Neural progenitor cell (in vitro differentiated cells): ENCODE data around the gene CDKN1A. TPM values are rescaled to one million over a fixed set of nuclear protein-coding genes. Genes with fewer than 3 reads are reported as not detected.

Source experiments
- DNase-seq: peaks from one replicate; pipeline ENCODE4 v3.0.0-alpha.2; 2016; ENCODE audit warnings: low spot score
- H2AFZ ChIP-seq: fragments of 200-600 bp; sonication (generic); replicated peaks from 2 replicates; pipeline ENCODE4 v1.6.1; 2016; ENCODE audit warnings: antibody characterized with exemption
- H3F3A ChIP-seq: fragments of 200-600 bp; sonication (generic); 2 replicates; pipeline ENCODE4 v1.6.1; 2016; ENCODE audit warnings: antibody characterized with exemption, low read depth
- H3K27ac ChIP-seq: fragments of 200-600 bp; sonication (generic); 2 replicates; pipeline ENCODE4 v1.5.1; 2016; ENCODE audit warnings: mild to moderate bottlenecking
- H3K27me3 ChIP-seq: fragments of 200-600 bp; sonication (generic); 2 replicates; pipeline ENCODE4 v1.6.1; 2016; ENCODE audit warnings: mild to moderate bottlenecking, moderate library complexity
- H3K36me3 ChIP-seq: fragments of 200-600 bp; sonication (generic); 2 replicates; pipeline ENCODE4 v1.5.1; 2016
- H3K4me1 ChIP-seq: fragments of 200-600 bp; sonication (generic); 2 replicates; pipeline ENCODE4 v1.6.1; 2016; ENCODE audit warnings: mixed run types
- H3K4me2 ChIP-seq: fragments of 200-600 bp; sonication (generic); 2 replicates; pipeline ENCODE4 v1.6.1; 2016
- H3K4me3 ChIP-seq: fragments of 200-600 bp; sonication (generic); 2 replicates; pipeline ENCODE4 v1.5.1; 2016
- H3K79me2 ChIP-seq: fragments of 200-600 bp; sonication (generic); 2 replicates; pipeline ENCODE4 v1.6.1; 2016; ENCODE audit warnings: low read depth
- H3K9ac ChIP-seq: fragments of 200-600 bp; sonication (generic); 2 replicates; pipeline ENCODE4 v1.6.1; 2016
- H3K9me3 ChIP-seq: fragments of 200-600 bp; sonication (generic); 2 replicates; pipeline ENCODE4 v1.5.1; 2016; ENCODE audit warnings: low read depth
- H4K20me1 ChIP-seq: fragments of 200-600 bp; sonication (generic); 2 replicates; pipeline ENCODE4 v1.6.1; 2016; ENCODE audit warnings: low read depth
- H3K27ac Mint-ChIP-seq: 3 replicates; pipeline ENCODE4 v1.8.0; 2021; ENCODE audit warnings: mixed read lengths
- H3K27me3 Mint-ChIP-seq: 2 replicates; pipeline ENCODE4 v1.8.0; 2022; ENCODE audit warnings: low read depth, mild to moderate bottlenecking, inconsistent platforms, moderate library complexity, mixed read lengths; ENCODE audit not compliant: insufficient read depth
- H3K36me3 Mint-ChIP-seq: 3 replicates; pipeline ENCODE4 v1.8.0; 2021; ENCODE audit warnings: mixed read lengths
- H3K4me1 Mint-ChIP-seq: 3 replicates; pipeline ENCODE4 v1.8.0; 2021; ENCODE audit warnings: mixed read lengths
- H3K4me3 Mint-ChIP-seq: 3 replicates; pipeline ENCODE4 v1.8.0; 2021; ENCODE audit warnings: mild to moderate bottlenecking, moderate library complexity, mixed read lengths
- H3K9me3 Mint-ChIP-seq: 3 replicates; pipeline ENCODE4 v1.8.0; 2020; ENCODE audit warnings: mixed read lengths
- EZH2 ChIP-seq: fragments of 200-600 bp; sonication (generic); IDR thresholded peaks from 2 replicates; pipeline ENCODE4 v1.6.1; 2017; ENCODE audit warnings: antibody characterized with exemption, mild to moderate bottlenecking, moderate library complexity
- EZH2phosphoT487 ChIP-seq: fragments of 200-600 bp; sonication (generic); IDR thresholded peaks from 2 replicates; pipeline ENCODE4 v1.6.1; 2017; ENCODE audit warnings: antibody characterized with exemption
- total RNA-seq: library from RNA; depleted of rRNA; stranded (reverse); fragments of >200 nt; gene quantifications from 2 replicates; pipeline ENCODE4 v1.2.3, GENCODE V29; 2015; ENCODE audit warnings: low replicate concordance
- TF ChIP-seq, protein P1 (sequence below): fragments of 200-600 bp; sonication (generic); IDR thresholded peaks from 2 replicates; pipeline ENCODE4 v1.5.1; 2017; ENCODE audit warnings: antibody characterized with exemption, mild to moderate bottlenecking

CDKN1A gene
- total RNA-seq, 1 donor from 2014 or later, result 7.0 TPM

DNA sequence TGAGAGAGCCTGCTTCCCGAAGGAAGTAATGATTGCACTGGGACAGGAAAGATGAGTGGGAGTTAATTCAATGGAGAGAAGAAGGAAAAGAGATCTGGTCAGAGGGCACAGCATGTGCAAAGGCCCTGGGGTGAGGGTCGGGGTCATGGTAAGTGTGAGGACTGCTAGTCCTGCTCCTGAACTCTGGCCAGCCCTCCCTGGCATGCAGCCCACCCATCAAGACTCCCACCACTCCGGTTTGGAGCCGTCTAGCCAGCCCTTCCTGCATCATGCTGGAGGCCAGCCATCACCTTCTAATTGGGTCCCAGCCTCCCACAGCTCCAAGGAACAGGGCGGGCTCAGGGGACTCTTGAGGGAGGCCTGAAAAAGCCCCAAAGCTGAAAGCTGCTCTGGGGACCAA, 42.2 kb upstream of the CDKN1A start:
- Mint-ChIP-seq H3K36me3 (no peaks in the 10 kb centered on the region), H3K4me1 (peaks cover 36% of the 10 kb centered on the region), H3K27me3 (peaks cover 5% of the 10 kb centered on the region), H3K27ac (no peak overlapping the region), H3K9me3 (no peaks in the 10 kb centered on the region), H3K4me3 (no peak overlapping the region)
- Histone ChIP-seq H3K4me3 (no peak overlapping the region), H4K20me1 (no peaks in the 10 kb centered on the region), H3K79me2 (no peaks in the 10 kb centered on the region), H3K4me2 (no peak overlapping the region), H3K9ac (no peak overlapping the region), H3K4me1 (no peaks in the 10 kb centered on the region), H3K36me3 (no peaks in the 10 kb centered on the region), H3K9me3 (no peaks in the 10 kb centered on the region), H3K27me3 (no peaks in the 10 kb centered on the region), H3K27ac (no peak overlapping the region), H3F3A (peaks cover 6% of the 10 kb centered on the region), H2AFZ (no peak overlapping the region)
- no peak for DNase-seq
- TF ChIP-seq EZH2phosphoT487 (no peak), EZH2 (no peak)
- TF ChIP-seq, protein P1, sequence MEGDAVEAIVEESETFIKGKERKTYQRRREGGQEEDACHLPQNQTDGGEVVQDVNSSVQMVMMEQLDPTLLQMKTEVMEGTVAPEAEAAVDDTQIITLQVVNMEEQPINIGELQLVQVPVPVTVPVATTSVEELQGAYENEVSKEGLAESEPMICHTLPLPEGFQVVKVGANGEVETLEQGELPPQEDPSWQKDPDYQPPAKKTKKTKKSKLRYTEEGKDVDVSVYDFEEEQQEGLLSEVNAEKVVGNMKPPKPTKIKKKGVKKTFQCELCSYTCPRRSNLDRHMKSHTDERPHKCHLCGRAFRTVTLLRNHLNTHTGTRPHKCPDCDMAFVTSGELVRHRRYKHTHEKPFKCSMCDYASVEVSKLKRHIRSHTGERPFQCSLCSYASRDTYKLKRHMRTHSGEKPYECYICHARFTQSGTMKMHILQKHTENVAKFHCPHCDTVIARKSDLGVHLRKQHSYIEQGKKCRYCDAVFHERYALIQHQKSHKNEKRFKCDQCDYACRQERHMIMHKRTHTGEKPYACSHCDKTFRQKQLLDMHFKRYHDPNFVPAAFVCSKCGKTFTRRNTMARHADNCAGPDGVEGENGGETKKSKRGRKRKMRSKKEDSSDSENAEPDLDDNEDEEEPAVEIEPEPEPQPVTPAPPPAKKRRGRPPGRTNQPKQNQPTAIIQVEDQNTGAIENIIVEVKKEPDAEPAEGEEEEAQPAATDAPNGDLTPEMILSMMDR, result no peak

DNA sequence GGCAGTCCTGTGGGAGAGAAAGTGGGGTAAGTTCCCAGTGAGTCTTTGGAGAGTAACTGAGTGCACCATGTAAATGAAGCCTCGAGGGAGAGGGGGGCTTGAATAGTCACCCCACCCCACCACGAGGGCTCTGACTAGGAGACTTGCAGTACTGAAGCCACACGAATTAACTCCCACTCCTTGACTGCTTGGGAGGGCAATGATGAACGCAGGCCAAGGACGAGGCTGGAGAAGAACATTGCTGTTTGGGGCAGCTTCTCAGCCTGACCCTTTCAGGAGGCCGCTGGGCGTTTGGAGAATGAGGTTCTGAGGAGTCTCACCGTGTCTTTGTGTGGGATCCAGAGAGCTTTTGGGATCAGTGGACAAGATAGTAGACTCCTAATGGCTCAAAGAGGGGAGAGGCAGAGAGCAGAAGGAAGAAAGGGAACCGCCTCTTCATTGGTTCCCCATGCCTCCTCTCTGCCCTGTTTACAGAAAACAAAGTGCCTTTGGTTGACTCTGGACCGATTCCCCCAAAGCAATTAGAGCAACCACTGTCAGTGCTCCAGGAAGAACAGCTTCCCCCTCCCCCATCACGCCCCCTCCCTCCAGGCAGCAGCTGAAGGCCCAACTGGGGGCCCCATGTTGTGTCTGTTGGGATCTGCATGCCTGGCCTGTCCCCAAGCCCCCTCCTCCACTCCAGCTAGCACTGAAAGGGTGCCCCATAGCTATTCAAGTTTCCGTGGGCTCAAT, 41.7 kb upstream of the CDKN1A start:
- Histone ChIP-seq H3F3A (peaks cover 6% of the 10 kb centered on the region), H3K4me2 (peak overlapping the region; percentile 27), H3K4me3 (no peak overlapping the region), H3K9ac (no peak overlapping the region), H3K36me3 (no peaks in the 10 kb centered on the region), H3K27ac (no peak overlapping the region), H3K79me2 (no peaks in the 10 kb centered on the region), H3K4me1 (no peaks in the 10 kb centered on the region), H4K20me1 (no peaks in the 10 kb centered on the region), H3K27me3 (no peaks in the 10 kb centered on the region), H3K9me3 (no peaks in the 10 kb centered on the region), H2AFZ (no peak overlapping the region)
- Mint-ChIP-seq H3K4me1 (peaks cover 38% of the 10 kb centered on the region), H3K27ac (peak overlapping the region; percentile 69), H3K4me3 (no peak overlapping the region), H3K9me3 (no peaks in the 10 kb centered on the region), H3K27me3 (peaks cover 5% of the 10 kb centered on the region), H3K36me3 (no peaks in the 10 kb centered on the region)
- TF ChIP-seq EZH2 (no peak), EZH2phosphoT487 (no peak)
- TF ChIP-seq, protein P1, result no peak
- DNase-seq, result no peak

DNA sequence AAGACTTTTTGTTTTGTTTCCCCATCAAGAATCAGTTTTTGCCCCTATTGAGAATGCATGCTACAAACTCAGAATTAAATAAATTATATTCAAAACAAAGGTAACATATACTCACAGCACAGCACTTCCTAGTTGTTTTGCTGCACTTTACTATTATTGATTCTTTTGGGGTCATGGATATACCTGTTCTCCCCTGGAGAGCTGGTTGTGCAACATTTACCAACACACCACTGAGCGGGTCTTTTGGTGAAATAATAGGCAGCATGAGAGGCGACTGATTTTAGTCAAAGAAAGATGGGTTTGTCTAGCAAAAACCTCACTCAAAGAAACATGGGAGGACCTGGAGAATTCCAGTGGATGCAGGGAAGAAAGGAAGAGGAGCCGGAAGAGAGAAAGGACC, 39.9 kb upstream of the CDKN1A start:
- H2AFZ ChIP-seq, result no peak overlapping the region
- peaks cover 44% of the 10 kb centered on the region for H3K4me1 Mint-ChIP-seq
- no peaks in the 10 kb centered on the region for H3K79me2 ChIP-seq
- no peaks in the 10 kb centered on the region for H3K9me3 ChIP-seq
- H3K27ac ChIP-seq, result no peak overlapping the region
- no peak overlapping the region for H3K9ac ChIP-seq
- H3K4me1 ChIP-seq, result peaks cover 4% of the 10 kb centered on the region
- H3K4me3 Mint-ChIP-seq, result no peak overlapping the region
- no peaks in the 10 kb centered on the region for H3K9me3 Mint-ChIP-seq
- peaks cover 6% of the 10 kb centered on the region for H3F3A ChIP-seq
- H4K20me1 ChIP-seq, result no peaks in the 10 kb centered on the region
- no peaks in the 10 kb centered on the region for H3K36me3 ChIP-seq
- H3K27me3 Mint-ChIP-seq, result peaks cover 5% of the 10 kb centered on the region
- H3K4me3 ChIP-seq, result no peak overlapping the region
- H3K27ac Mint-ChIP-seq, result no peak overlapping the region
- no peaks in the 10 kb centered on the region for H3K36me3 Mint-ChIP-seq
- TF ChIP-seq, protein P1, result no peak
- TF ChIP-seq EZH2, result no peak
- TF ChIP-seq EZH2phosphoT487, result no peak
- H3K27me3 ChIP-seq, result no peaks in the 10 kb centered on the region
- no peak for DNase-seq
- H3K4me2 ChIP-seq, result no peak overlapping the region
